SK-N-SH (cell line): Measurements from ENCODE around the gene RMDN2. TPM values are rescaled to one million over a fixed set of nuclear protein-coding genes. Genes with fewer than 3 reads are reported as not detected.

Source experiments
- CTCF ChIA-PET: fragments of 300-600, 350-600 bp; formaldehyde crosslinking; extraction: SDS; loops from one replicate; lab custom pipeline; 2021; lab: Yijun Ruan, JAX
- POLR2A ChIA-PET: fragments of 350-600 bp; sonication (Branson Sonifier 250); formaldehyde crosslinking; extraction: SDS; loops from one replicate; lab custom pipeline; 2020; ENCODE audit warnings: antibody characterized with exemption, inconsistent platforms; lab: Yijun Ruan, JAX
- DNase-seq: peaks from one replicate; pipeline ENCODE4 v3.0.0; 2012
- H2AFZ ChIP-seq: fragments of 200-600 bp; sonication (generic); 2 replicates; pipeline ENCODE4 v1.8.1; 2016; ENCODE audit warnings: antibody characterized with exemption, mild to moderate bottlenecking, low read depth
- H3F3A ChIP-seq: fragments of 200-600 bp; sonication (generic); replicated peaks from 2 replicates; pipeline ENCODE3; 2016; ENCODE audit warnings: antibody characterized with exemption, mild to moderate bottlenecking; ENCODE audit not compliant: insufficient read depth
- H3K27ac ChIP-seq, 2 experiments: fragments of 200-500 bp in 1 of 2; fragments of 200-600 bp in 1 of 2; sonication (Bioruptor generic) in 1 of 2; sonication (generic), shearing (Covaris generic) in 1 of 2; 2 replicates each; pipeline versions ENCODE4 v1.5.1 to v1.6.1; 2014 to 2016; ENCODE audit warnings: low read depth in 2 of 2, inconsistent platforms in 1 of 2, low read length in 1 of 2, mild to moderate bottlenecking in 1 of 2, mixed read lengths in 1 of 2
- H3K27me3 ChIP-seq: fragments of 200-600 bp; sonication (generic), shearing (Covaris generic); 2 replicates; pipeline ENCODE4 v1.6.1; 2016; ENCODE audit warnings: mixed run types; ENCODE audit not compliant: insufficient read depth
- H3K36me3 ChIP-seq, 2 experiments: fragments of 200-500 bp in 1 of 2; fragments of 200-600 bp in 1 of 2; sonication (Bioruptor generic) in 1 of 2; sonication (generic) in 1 of 2; replicated peaks in 1 of 2; 2 replicates each; pipeline versions ENCODE3 to v1.5.1; 2014 to 2016; ENCODE audit warnings: low read length in 1 of 2, mild to moderate bottlenecking in 1 of 2; ENCODE audit not compliant: insufficient read depth in 2 of 2, control insufficient read depth in 1 of 2
- H3K4me1 ChIP-seq, 2 experiments: fragments of 200-500 bp in 1 of 2; fragments of 200-600 bp in 1 of 2; sonication (Bioruptor generic) in 1 of 2; sonication (generic), shearing (Covaris generic) in 1 of 2; 2 replicates each; pipeline versions ENCODE4 v1.5.1 to v1.6.1; 2014 to 2016; ENCODE audit warnings: low read depth in 1 of 2, low read length in 1 of 2, mixed run types in 1 of 2; ENCODE audit not compliant: insufficient read depth in 2 of 2, control insufficient read depth in 1 of 2
- H3K4me2 ChIP-seq: fragments of 200-600 bp; sonication (generic), shearing (Covaris generic); 2 replicates; pipeline ENCODE4 v1.6.1; 2017; ENCODE audit warnings: mixed run types
- H3K4me3 ChIP-seq, 2 experiments: fragments of 200-500 bp in 1 of 2; fragments of 200-600 bp in 1 of 2; sonication (Bioruptor generic) in 1 of 2; sonication (generic), shearing (Covaris generic) in 1 of 2; 2 replicates each; pipeline versions ENCODE4 v1.5.1 to v1.8.1; 2014 to 2016; ENCODE audit warnings: low read depth in 2 of 2, inconsistent platforms in 1 of 2, low read length in 1 of 2, mild to moderate bottlenecking in 1 of 2, mixed read lengths in 1 of 2, moderate library complexity in 1 of 2
- H3K79me2 ChIP-seq: fragments of 200-600 bp; sonication (generic); 2 replicates; pipeline ENCODE4 v1.8.1; 2017; ENCODE audit warnings: mild to moderate bottlenecking; ENCODE audit not compliant: insufficient read depth
- H3K9ac ChIP-seq: fragments of 200-600 bp; sonication (generic); 2 replicates; pipeline ENCODE4 v1.6.1; 2017; ENCODE audit warnings: mixed run types
- H3K9me2 ChIP-seq: fragments of 200-600 bp; sonication (generic); 2 replicates; pipeline ENCODE4 v1.6.1; 2017; ENCODE audit warnings: mixed run types
- H3K9me3 ChIP-seq: fragments of 200-600 bp; sonication (generic); 2 replicates; pipeline ENCODE4 v1.6.1; 2017; ENCODE audit warnings: mixed run types, mild to moderate bottlenecking, moderate library complexity
- H4K20me1 ChIP-seq: fragments of 200-600 bp; sonication (generic); 2 replicates; pipeline ENCODE4 v1.6.1; 2017; ENCODE audit warnings: mild to moderate bottlenecking, mixed run types; ENCODE audit not compliant: insufficient read depth
- ELF1 ChIP-seq: IDR thresholded peaks from 2 replicates; pipeline ENCODE4 v1.4.0; 2012
- EP300 ChIP-seq, 2 experiments: IDR thresholded peaks; 2 replicates each; pipeline versions ENCODE4 v1.4.0 to v1.6.1; 2012; ENCODE audit warnings: borderline replicate concordance in 1 of 2, low read depth in 1 of 2, low read length in 1 of 2
- NFIC ChIP-seq: IDR thresholded peaks from 2 replicates; pipeline ENCODE4 v1.4.0; 2012; ENCODE audit warnings: borderline replicate concordance
- POLR2AphosphoS5 ChIP-seq: IDR thresholded peaks from 2 replicates; pipeline ENCODE4 v1.6.1; 2012; ENCODE audit warnings: low read depth, low read length
- RAD21 ChIP-seq: IDR thresholded peaks from 2 replicates; pipeline ENCODE4 v1.6.1; 2012; ENCODE audit warnings: mild to moderate bottlenecking, low read length
- SIN3A ChIP-seq: IDR thresholded peaks from 2 replicates; pipeline ENCODE4 v1.6.1; 2012; ENCODE audit warnings: low read depth, mild to moderate bottlenecking, low read length, moderate library complexity, borderline replicate concordance
- SMC3 ChIP-seq: IDR thresholded peaks from 2 replicates; pipeline ENCODE4 v1.6.1; 2012; ENCODE audit warnings: low read depth, low read length, improper control_type of control experiment
- USF1 ChIP-seq: IDR thresholded peaks from 2 replicates; pipeline ENCODE4 v1.4.0; 2012; ENCODE audit warnings: low read depth, borderline replicate concordance
- WGBS: methylation state at CpG from one replicate; pipeline ENCODE4 v1.1.6; 2017; ENCODE audit warnings: low lambda C conversion rate; 5-methylcytosine and 5-hydroxymethylcytosine counted together
- polyA plus RNA-seq, 3 experiments: library from polyadenylated mRNA; depleted of rRNA; stranded (reverse); fragments of >200 nt; gene quantifications; 2 replicates each; pipeline ENCODE4 v1.2.3, GENCODE V29; 2012
- TF ChIP-seq, protein P1 (sequence below): fragments of 150-350 bp; IDR thresholded peaks from 2 replicates; pipeline ENCODE4 v1.6.1; 2016; ENCODE audit warnings: mild to moderate bottlenecking, low read depth, low read length
- TF ChIP-seq, protein P2 (sequence below): fragments of 200-600 bp; sonication (generic); IDR thresholded peaks from 2 replicates; pipeline ENCODE4 v1.6.1; 2017; ENCODE audit warnings: antibody characterized with exemption, mild to moderate bottlenecking, moderate library complexity

Gene RMDN2
- polyA plus RNA-seq, 1 of the 3 experiments (the other 2 are of a cell fraction): 7.3 TPM

- no peak overlapping the region for H3K9ac ChIP-seq
- peaks cover 0 to 5% of the 10 kb centered on the region in 2 experiments; a peak in 2 of 4 replicates for H3K4me1 ChIP-seq
- H3K27me3 ChIP-seq: no peaks in the 10 kb centered on the region
- no peaks in the 10 kb centered on the region for H3K79me2 ChIP-seq
- ChIA-PET POLR2A (interaction anchor here (1.1 kb wide), 1 partner anchor 209 kb away, joined by 3 read pairs; no protein-coding TSS in a partner anchor), CTCF (interaction anchor here (1.1 to 23.4 kb wide), 6 partner anchors 9 to 482 kb away, joined by 5 to 546 read pairs (median 130); no protein-coding TSS in a partner anchor)
- H3K27ac ChIP-seq: no peak overlapping the region
- no peaks in the 10 kb centered on the region for H3K9me3 ChIP-seq
- no peak overlapping the region for H3K4me2 ChIP-seq
- H3F3A ChIP-seq: no peaks in the 10 kb centered on the region
- TF ChIP-seq SIN3A: no peak
- no peaks in the 10 kb centered on the region for H4K20me1 ChIP-seq
- H3K4me3 ChIP-seq: no peak overlapping the region
- no peaks in the 10 kb centered on the region for H3K36me3 ChIP-seq
- H2AFZ ChIP-seq: no peak overlapping the region
- WGBS: 79% methylated on average over 1 of the region's 1 CpG
- no peak for DNase-seq
- no peaks in the 10 kb centered on the region for H3K9me2 ChIP-seq
Measured at GRCh38 chr2:37882036-37882435, 43.1 kb upstream of the RMDN2 start.

DNA sequence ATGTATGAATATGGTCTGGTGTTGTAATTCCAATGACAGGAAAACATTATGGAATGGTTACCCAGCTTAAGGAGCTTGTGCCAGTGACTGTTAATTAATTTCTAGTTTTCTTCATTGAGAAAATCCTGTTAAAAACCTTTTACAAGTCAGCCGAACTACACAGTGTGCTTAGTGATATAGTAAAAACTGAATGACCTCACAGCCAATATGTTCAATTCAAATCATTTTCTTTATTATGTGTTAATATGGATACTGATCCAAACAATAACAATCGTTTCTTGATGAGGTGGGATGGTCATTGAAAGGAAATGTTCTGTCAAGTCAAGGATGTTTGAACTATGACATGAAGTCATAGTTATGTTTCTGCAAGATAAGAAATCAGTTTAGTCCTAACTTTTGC lies 41.6 kb upstream of the RMDN2 start:
- no peak for DNase-seq
- no peak overlapping the region for H2AFZ ChIP-seq
- TF ChIP-seq, protein P1, sequence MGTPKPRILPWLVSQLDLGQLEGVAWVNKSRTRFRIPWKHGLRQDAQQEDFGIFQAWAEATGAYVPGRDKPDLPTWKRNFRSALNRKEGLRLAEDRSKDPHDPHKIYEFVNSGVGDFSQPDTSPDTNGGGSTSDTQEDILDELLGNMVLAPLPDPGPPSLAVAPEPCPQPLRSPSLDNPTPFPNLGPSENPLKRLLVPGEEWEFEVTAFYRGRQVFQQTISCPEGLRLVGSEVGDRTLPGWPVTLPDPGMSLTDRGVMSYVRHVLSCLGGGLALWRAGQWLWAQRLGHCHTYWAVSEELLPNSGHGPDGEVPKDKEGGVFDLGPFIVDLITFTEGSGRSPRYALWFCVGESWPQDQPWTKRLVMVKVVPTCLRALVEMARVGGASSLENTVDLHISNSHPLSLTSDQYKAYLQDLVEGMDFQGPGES: no peak
- TF ChIP-seq SMC3 (no peak), ELF1 (no peak), USF1 (no peak)
- TF ChIP-seq, all 33 proteins: peak for 0
- H3K4me3 ChIP-seq: no peak overlapping the region
- WGBS: 78% methylated on average over 2 of the region's 2 CpGs
- no peaks in the 10 kb centered on the region for H3K9me2 ChIP-seq
- H3K4me1 ChIP-seq: peaks cover 0 to 2% of the 10 kb centered on the region in 2 experiments; a peak in 1 of 4 replicates
- H3K9me3 ChIP-seq: no peaks in the 10 kb centered on the region
- no peak overlapping the region for H3K27ac ChIP-seq
- H3K36me3 ChIP-seq: no peaks in the 10 kb centered on the region
- H3F3A ChIP-seq: no peaks in the 10 kb centered on the region
- H3K9ac ChIP-seq: no peak overlapping the region
- no peaks in the 10 kb centered on the region for H3K79me2 ChIP-seq
- CTCF ChIA-PET: interaction anchor here (18.5 to 23.4 kb wide), 2 partner anchors 470 to 484 kb away, joined by 540 to 546 read pairs; no protein-coding TSS in a partner anchor
- H3K4me2 ChIP-seq: no peak overlapping the region
- POLR2A ChIA-PET: no interaction called here
- no peaks in the 10 kb centered on the region for H3K27me3 ChIP-seq
- H4K20me1 ChIP-seq: no peaks in the 10 kb centered on the region

DNA sequence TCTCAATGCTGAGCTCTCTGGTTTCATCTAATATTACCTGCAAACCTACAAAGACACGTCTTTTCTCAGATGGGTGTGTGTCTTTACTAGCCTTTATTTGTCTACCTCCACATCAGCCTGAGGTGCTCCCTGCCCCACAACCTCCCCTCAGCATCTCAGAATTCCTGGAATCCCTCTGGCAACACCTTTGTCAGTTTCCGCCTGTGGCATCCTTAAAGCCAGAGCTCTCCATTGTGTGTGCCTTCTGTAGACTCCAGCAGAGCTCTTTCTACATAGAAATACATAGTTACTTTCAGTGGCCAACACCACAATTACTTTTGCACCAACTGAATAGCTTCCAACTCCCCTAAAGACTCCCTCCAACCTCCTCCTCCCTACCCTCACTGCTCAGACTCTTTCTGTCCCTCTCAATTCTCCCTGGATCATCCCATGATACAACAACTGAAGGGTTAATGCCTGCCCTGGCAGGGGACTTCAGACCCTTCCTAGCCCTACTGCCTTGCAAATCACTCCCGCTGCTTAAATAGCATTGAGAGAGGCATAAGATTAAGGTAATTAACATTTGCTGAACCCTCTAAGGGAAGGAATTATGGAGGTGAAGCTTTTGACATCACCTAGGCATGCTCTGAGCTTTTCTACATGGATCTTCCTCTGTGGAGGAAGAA lies 39.6 kb upstream of the RMDN2 start:
- H3K27me3 ChIP-seq: no peaks in the 10 kb centered on the region
- no peaks in the 10 kb centered on the region for H3K9me3 ChIP-seq
- H3K9me2 ChIP-seq: no peaks in the 10 kb centered on the region
- 73% methylated on average over 3 of the region's 3 CpGs for WGBS
- DNase-seq: no peak
- no peaks in the 10 kb centered on the region for H4K20me1 ChIP-seq
- H3K4me2 ChIP-seq: no peak overlapping the region
- H2AFZ ChIP-seq: no peak overlapping the region
- peaks cover 0 to 5% of the 10 kb centered on the region in 2 experiments; a peak in 1 of 4 replicates for H3K4me1 ChIP-seq
- no peaks in the 10 kb centered on the region for H3K36me3 ChIP-seq
- CTCF ChIA-PET: interaction anchor here (1.0 to 23.4 kb wide), 10 partner anchors 9 to 717 kb away, joined by 3 to 546 read pairs (median 6); no protein-coding TSS in a partner anchor
- no peaks in the 10 kb centered on the region for H3F3A ChIP-seq
- POLR2A ChIA-PET: no interaction called here
- H3K79me2 ChIP-seq: no peaks in the 10 kb centered on the region
- TF ChIP-seq POLR2AphosphoS5 (no peak), EP300 (IDR thresholded peaks at IDR 0.05; ENCODE audit: borderline replicate concordance in 1 of 2, low read depth in 1 of 2, low read length in 1 of 2) (no peak), RAD21 (no peak), NFIC (no peak)
- TF ChIP-seq, protein P2, sequence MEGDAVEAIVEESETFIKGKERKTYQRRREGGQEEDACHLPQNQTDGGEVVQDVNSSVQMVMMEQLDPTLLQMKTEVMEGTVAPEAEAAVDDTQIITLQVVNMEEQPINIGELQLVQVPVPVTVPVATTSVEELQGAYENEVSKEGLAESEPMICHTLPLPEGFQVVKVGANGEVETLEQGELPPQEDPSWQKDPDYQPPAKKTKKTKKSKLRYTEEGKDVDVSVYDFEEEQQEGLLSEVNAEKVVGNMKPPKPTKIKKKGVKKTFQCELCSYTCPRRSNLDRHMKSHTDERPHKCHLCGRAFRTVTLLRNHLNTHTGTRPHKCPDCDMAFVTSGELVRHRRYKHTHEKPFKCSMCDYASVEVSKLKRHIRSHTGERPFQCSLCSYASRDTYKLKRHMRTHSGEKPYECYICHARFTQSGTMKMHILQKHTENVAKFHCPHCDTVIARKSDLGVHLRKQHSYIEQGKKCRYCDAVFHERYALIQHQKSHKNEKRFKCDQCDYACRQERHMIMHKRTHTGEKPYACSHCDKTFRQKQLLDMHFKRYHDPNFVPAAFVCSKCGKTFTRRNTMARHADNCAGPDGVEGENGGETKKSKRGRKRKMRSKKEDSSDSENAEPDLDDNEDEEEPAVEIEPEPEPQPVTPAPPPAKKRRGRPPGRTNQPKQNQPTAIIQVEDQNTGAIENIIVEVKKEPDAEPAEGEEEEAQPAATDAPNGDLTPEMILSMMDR: no peak
- no peak overlapping the region for H3K9ac ChIP-seq
- H3K4me3 ChIP-seq: no peak overlapping the region
- no peak overlapping the region for H3K27ac ChIP-seq
